ENCODE results near the gene TAPBP. TPM values are rescaled to one million over a fixed set of nuclear protein-coding genes. Genes with fewer than 3 reads are reported as not detected.

Gene TAPBP
- total and polyA plus RNA-seq, 9 of the 15 experiments (the other 6 are each of a cell fraction or from before 2014, with no cell fraction given): 5.6 to 74.0 (median 22.3) TPM

DNA sequence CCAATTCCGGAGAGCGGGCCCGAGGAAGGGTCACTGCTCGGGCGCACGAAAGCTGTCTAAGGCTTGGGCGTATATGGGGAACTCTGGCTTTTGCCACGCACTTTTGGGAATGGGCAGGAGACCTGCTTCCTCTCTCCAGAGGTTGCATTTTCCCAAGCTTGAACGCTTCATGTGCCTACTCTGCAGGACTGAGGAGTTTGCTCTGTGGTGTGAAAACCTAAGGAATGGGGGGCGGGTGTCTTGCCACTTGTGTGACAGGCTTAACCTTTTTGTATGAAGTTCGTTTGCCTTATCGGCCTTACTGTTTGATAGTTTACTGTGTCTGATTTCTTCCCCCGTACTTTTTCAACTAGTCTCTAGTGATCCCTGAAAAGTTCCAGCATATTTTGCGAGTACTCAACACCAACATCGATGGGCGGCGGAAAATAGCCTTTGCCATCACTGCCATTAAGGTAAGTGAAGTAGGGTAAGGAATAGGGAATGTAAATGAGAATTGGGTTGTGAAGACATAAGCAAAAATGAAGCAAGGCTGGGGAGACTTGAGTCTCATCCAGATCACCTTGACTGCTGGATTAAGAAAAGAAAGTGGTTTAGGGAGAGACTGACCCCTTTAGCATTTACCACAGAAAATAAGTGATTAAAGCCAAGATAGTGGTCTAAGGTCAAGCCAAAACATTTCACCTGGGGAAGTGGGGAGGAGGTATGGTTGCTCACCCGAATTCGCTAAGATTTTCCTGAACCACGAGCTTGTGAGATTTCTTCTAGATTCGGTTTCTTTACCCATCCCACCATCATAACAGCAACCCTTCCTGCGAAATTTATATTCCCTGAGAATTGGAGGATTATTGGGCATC, 41.4 kb downstream of the TAPBP start (continued):
- no peak for TF ChIP-seq FOS (IDR thresholded peaks at IDR 0.05; ENCODE audit: extremely low read depth, insufficient read length)
- no peak for TF ChIP-seq U2AF1 (optimal IDR thresholded peaks at IDR 0.05; ENCODE audit: low read depth, low read length)
- no peak for TF ChIP-seq NCOA1 (IDR thresholded peaks at IDR 0.05; ENCODE audit: low read depth)
- no peak for TF ChIP-seq NFRKB (IDR thresholded peaks at IDR 0.05; ENCODE audit: low read depth)
- TF ChIP-seq SAFB (IDR thresholded peaks at IDR 0.05; ENCODE audit: borderline replicate concordance, low read depth, low read length): no peak
- no peak for TF ChIP-seq MEF2D (tag; conservative IDR thresholded peaks at IDR 0.05; ENCODE audit: low read depth)
- no peak for TF ChIP-seq TAF9B (IDR thresholded peaks at IDR 0.05; ENCODE audit: partially characterized antibody)
- TF ChIP-seq ZBTB1 (CRISPR knock-in tag; IDR thresholded peaks at IDR 0.05; ENCODE audit: borderline replicate concordance, low read depth): no peak
- TF ChIP-seq DPF2 (IDR thresholded peaks at IDR 0.05): no peak
- TF ChIP-seq GTF2E2 (tag; IDR thresholded peaks at IDR 0.05): no peak
- no peak for TF ChIP-seq BACH1 (tag; IDR thresholded peaks at IDR 0.05)
- TF ChIP-seq HMGN3 (IDR thresholded peaks at IDR 0.05; ENCODE audit: borderline replicate concordance, extremely low read depth, insufficient read length, low read depth, low read length): no peak
- peak; percentile 22; the same call in 1 of the 2 replicates for TF ChIP-seq POLR2AphosphoS5 (IDR thresholded peaks at IDR 0.05; ENCODE audit: control insufficient read depth, insufficient read depth, low read depth, low read length)
- TF ChIP-seq HNRNPK (IDR thresholded peaks at IDR 0.05; ENCODE audit: low read depth, low read length, poor library complexity, severe bottlenecking): no peak
- TF ChIP-seq HMBOX1 (IDR thresholded peaks at IDR 0.05): peak; percentile 58; the same call in 1 of the 2 replicates
- no peak; the same call in 1 of the 2 replicates for TF ChIP-seq POLR2A (conservative IDR thresholded peaks at IDR 0.05)
- peak; percentile 91 for TF ChIP-seq RBM39 (optimal IDR thresholded peaks at IDR 0.05; ENCODE audit: low read depth, low read length)
- no peak for TF ChIP-seq KDM1A (IDR thresholded peaks at IDR 0.05)
- no peak for TF ChIP-seq HNRNPLL (IDR thresholded peaks at IDR 0.05; ENCODE audit: low read depth, low read length, poor library complexity, severe bottlenecking)
- no peak for TF ChIP-seq SNIP1 (IDR thresholded peaks at IDR 0.05; ENCODE audit: low read depth)
- TF ChIP-seq ZFX (CRISPR knock-in tag; IDR thresholded peaks at IDR 0.05): peak; percentile 84
- 0 out of 2 replicates have a peak, but pooled peaks have one; percentile 35 for TF ChIP-seq E2F3 (CRISPR knock-in tag; IDR thresholded peaks at IDR 0.05)
- TF ChIP-seq TCFL5 (CRISPR knock-in tag; conservative IDR thresholded peaks at IDR 0.05): no peak
- no peak for TF ChIP-seq WHSC1 (IDR thresholded peaks at IDR 0.05; ENCODE audit: low read length)
- TF ChIP-seq SUPT5H (IDR thresholded peaks at IDR 0.05): no peak; the same call in 1 of the 2 replicates
- no peak for TF ChIP-seq ID3 (CRISPR knock-in tag; IDR thresholded peaks at IDR 0.05)
- no peak for TF ChIP-seq ID3 (tag; IDR thresholded peaks at IDR 0.05)
- 0 out of 2 replicates have a peak, but pooled peaks have one; percentile 78 for TF ChIP-seq PHB (CRISPR knock-in tag; IDR thresholded peaks at IDR 0.05)
- TF ChIP-seq NUFIP1 (IDR thresholded peaks at IDR 0.05; ENCODE audit: partially characterized antibody): no peak
- 0 out of 2 replicates have a peak, but pooled peaks have one; percentile 42 for TF ChIP-seq ELF2 (CRISPR knock-in tag; IDR thresholded peaks at IDR 0.05)
- TF ChIP-seq BRD9 (IDR thresholded peaks at IDR 0.05; ENCODE audit: low read depth, partially characterized antibody): no peak

Data from K562 (cell line).